NCI-H1105 treated with DMSO at 0.1 percent for 48 hours (cell line): ENCODE results near the gene EMC9.

ENCODE experiments used
- DNase-seq: peaks from one replicate; lab custom pipeline; 2025; lab: John Stamatoyannopoulos, UW

EMC9 gene

GRCh38 chr14:24177041-24177825 lies 35.8 kb upstream of the EMC9 start:
- no peak for DNase-seq

DNA sequence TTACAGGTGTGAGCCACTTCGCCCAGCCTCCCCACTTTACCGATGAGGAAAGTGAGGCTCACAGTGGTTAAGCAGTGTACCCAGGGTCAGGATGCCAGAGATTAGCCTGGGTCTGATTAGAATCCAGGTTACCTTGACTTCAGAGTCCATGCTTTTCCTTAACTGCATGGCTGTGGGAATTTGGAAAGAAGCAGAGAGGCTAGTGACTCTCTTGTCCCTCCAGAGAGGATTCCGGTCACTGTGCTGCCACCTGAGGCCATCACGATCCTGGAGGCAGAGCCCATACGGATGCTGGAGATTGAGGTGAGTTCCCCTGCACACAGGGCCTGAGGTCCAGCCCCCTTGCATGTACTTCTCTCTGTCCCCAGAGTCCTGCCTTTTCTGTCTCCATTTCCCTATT lies 35.2 kb upstream of the EMC9 start:
- no peak for DNase-seq

DNA sequence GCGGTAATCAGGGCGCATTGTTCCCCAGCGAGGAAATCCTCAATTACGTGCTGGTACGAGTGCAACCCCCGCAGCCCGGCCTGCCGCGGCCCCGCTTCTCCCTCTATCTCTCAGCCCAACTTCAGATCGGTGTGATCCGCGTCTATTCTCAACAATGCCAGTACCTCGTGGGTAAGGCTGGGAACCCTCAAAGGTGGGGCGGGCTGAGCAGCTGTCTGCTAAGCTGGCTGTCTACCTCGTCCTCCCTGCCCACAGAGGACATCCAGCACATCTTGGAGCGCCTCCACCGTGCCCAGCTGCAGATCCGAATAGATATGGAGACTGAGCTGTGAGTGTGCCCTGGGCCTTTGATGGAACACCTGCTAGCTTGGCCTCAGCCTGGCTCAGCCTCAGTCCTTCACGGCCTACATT lies 31.5 kb upstream of the EMC9 start:
- DNase-seq = no peak

DNA sequence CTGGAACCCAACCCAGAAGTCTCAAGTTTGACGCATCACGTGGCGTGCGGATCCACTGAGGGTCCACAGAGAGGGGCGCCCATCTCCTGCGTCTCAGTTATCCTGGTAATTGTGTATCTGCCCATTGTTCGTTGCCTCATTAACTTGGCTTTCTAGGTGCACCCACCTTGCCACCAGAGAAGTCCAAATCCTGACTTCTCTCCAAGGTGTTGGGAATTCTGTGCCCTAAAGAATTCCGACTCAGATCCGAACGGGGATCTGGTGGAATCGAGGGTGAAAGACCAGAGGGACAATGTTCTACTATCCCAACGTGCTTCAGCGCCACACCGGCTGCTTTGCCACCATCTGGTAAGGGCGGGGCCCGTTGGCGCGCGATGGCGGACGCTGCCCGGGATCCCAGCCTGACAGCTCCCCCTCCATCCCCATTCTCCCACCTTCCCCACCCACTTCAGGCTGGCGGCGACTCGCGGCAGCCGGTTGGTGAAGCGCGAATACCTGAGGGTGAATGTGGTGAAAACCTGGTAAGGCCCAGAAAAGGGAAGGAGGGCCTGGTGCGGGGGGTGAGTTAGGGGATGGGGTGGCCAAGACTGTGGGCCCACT lies 31.0 kb upstream of the EMC9 start:
- DNase-seq = peak; percentile 28

DNA sequence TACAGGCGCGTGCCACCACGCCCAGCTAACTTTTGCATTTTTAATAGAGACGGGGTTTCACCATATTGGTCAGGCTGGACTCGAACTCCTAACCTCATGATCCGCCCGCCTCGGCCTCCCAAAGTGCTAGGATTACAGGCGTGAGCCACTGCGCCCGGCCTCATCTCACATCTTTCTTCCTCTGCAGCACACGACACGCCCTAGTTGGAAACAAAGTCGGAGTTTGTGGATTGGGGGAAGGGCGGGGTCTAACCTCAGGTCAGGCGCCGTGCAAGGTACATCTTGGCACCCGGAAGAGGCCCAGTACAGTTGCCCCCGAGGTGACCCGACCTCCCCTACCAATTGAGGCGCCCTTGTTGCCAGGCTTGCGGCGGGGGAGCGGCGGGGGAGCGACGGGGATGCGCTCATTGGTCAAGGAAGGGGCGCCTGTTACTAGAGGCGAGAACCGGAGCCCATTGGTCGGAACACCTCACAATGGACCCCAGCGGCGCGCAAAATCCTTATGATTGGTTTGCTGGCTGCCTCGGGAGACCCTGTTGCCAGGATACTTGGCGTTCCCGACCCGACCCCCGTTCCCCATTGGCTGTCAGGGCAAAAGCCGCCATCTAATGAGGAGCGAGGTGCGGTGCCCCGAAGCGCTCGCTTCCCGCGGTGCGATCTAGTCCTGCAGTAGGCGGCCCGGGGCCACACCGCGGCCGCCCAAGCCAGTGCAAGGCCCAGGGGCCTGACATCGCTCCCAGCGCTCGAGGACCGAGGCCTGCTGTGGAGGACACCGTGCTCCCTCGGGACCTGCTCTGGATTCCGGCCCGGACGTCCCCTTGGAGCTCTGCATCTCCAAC lies 30.2 kb upstream of the EMC9 start, which contains the start of gene REC8:
TSS of gene REC8 (plus strand) at position 659 of the 839 bp plus-strand sequence. CDS start 473 bp downstream, outside the sequence.
- DNase-seq = peak; percentile 99

DNA sequence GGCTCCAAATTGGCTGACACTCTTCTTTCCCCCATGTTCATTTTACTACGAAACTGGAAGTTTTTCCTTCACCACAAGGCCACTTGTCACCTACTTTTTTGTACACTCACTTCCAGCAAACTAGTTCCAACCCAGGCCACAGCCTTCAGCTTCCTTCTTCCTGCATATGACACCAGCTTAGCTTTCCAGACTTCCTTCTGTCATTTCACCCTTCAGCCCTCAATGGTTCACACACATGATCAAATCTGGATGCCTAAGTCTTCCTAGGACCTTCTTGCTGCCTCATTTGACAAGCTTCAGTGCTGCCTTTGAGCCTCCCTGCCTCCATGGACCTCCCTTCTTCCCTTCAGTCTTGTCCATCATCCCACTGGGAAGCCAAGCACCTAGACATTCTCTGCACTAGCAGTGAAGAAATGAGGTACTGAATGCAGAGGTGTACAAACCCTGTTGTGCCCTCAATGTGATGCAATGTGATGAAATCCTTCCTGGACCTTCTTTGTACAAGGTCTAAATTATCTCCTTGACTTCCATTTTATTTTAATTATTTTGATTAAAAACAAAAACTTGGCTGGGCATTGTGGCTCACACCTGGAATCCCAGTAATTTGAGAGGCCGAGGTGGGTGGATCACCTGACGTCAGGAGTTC lies 26.2 kb upstream of the EMC9 start:
- DNase-seq = no peak

GRCh38 chr14:24165785-24166184 lies 24.4 kb upstream of the EMC9 start:
- DNase-seq = no peak

DNA sequence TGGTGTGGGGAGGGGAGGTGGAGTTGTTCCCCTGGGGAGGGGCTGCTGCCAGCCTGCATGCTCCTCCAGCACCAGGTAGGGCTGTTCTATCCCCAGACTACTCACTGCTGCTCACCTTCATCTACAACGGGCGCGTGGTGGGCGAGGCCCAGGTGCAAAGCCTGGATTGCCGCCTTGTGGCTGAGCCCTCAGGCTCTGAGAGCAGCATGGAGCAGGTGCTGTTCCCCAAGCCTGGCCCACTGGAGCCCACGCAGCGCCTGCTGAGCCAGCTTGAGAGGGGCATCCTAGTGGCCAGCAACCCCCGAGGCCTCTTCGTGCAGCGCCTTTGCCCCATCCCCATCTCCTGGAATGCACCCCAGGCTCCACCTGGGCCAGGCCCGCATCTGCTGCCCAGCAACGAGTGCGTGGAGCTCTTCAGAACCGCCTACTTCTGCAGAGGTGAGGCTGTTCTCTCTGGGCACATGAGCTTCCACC lies 23.2 kb upstream of the EMC9 start:
- no peak for DNase-seq

DNA sequence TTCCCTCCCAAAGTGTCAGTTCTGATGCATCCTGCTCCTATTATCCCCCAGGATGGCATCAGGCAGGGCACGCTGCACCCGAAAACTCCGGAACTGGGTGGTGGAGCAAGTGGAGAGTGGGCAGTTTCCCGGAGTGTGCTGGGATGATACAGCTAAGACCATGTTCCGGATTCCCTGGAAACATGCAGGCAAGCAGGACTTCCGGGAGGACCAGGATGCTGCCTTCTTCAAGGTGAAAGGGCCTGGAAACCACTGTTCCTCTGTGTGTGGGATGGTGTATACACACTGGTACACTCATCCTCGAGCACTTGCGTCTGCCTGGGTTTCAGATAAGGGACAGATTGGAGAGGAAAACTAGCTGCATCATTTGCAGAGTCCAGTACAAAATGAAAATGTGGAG lies 20.7 kb upstream of the EMC9 start:
- no peak for DNase-seq

DNA sequence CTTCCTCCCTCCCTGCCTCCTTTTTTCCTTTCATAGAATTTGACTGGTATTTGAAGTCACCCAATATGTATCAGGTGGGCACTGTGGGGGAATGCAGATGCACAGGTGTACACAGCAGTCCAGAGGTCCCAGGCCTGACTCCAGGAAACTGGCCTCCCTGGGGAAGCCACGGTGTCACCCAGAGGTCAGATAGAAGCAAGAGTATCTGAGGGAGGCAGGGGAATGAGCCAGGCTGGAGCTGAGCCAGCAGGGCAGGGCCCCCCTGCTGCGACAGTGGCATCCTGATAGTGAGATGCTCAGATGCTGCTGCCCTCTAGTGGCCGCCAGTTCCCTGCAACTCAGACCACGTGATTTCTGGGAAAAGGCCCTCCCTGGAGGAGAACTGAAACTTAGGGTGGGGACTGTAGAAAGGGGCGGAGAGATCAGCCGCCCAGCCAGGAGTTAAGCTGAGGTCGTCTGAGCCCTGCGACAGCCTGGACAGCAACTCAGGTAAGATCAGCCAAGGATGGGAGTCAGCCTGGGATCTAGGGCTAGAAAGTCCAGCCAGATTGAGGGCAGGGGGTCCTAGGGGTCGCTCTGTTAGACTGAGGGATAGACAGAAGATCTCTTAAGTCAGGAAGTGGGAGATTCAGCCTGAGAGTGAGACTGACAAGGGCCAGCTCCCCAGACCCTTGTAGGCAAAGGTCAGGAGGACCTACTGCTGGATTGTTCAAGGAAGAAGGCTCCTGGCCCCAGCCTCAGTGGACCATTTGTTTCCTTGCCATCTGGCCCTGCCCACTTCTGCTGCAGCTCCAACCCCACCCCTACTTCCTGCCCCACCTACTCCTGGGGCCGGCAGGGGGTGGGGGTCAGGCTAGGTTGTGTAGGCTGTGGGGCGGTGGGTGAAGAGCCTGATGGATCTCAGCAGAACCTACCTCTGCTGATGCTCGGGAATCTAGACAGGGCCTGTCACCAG lies 19.7 kb upstream of the EMC9 start, which contains the start of gene IRF9:
TSS of gene IRF9 (plus strand) at position 416 of the 955 bp plus-strand sequence. CDS start 880 bp downstream, outside the sequence.
- peak; percentile 96 for DNase-seq

DNA sequence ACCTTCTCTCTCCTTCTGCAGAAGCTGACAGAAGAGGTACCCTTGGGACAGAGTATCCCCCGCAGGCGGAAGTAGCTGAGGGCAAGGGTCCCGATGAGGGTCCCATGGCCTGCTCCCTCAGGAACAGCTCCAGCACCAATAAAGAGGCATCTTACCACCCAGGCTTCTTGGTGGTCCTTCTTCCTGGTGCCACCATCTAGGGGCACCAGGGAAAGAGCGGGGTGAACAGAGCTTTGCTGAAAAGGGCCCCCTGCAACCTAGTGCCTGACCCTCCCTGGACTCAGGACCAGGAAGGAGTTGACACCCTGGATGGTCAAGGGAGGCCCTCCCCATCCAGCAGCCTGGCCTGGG lies 19.1 kb upstream of the EMC9 start:
- DNase-seq = no peak

- DNase-seq = no peak
Observed at GRCh38 chr14:24159777-24160498, 18.5 kb upstream of the EMC9 start.

- DNase-seq = no peak
Observed at GRCh38 chr14:24157331-24157730, 15.9 kb upstream of the EMC9 start.

DNA sequence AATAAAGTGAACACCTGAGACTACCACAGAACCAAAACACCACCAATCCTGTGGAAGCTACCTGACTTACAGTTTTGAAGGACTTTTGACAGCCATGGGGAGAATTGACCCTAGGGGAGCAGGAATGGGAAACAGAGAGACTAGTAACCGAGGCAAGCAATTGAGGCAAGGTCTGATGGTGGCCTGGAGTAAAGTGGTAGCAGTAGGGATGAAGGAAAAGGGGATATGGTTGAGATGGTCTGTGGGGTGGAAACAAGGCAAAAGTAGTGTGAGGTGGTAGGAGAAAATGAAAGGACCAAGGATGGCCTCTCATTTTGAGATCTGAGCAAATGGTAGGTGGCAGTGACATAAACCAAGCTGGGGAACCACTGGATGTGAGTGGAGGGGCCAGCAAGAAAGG lies 15.4 kb upstream of the EMC9 start:
- DNase-seq = no peak

DNA sequence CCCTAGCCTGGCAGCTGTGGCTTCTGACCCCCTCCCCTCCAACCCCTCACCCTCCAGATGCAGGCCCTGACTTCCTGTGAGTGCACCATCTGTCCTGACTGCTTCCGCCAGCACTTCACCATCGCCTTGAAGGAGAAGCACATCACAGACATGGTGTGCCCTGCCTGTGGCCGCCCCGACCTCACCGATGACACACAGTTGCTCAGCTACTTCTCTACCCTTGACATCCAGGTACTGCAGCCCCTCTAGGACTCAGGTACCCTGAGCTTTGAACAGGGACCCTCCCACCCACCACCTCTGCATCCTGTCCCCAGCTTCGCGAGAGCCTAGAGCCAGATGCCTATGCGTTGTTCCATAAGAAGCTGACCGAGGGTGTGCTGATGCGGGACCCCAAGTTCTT lies 13.7 kb upstream of the EMC9 start:
- no peak for DNase-seq

DNA sequence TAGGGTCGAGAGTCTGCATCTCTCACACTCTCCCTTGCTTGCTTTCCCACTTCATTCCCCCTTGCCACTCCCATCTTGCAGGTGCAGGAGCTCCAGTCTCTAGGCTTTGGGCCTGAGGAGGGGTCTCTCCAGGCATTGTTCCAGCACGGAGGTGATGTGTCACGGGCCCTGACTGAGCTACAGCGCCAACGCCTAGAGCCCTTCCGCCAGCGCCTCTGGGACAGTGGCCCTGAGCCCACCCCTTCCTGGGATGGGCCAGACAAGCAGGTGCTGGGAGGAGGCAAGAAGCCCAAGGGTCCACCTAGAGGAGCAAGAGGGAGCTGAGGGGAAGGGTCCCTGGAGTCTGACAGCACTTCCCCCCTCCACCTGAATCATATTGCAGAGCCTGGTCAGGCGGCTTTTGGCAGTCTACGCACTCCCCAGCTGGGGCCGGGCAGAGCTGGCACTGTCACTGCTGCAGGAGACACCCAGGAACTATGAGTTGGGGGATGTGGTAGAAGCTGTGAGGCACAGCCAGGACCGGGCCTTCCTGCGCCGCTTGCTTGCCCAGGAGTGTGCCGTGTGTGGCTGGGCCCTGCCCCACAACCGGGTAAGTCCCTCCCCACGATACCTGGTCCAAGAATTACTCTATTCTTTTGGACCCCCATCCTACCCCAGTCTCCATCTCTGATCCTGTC lies 10.2 kb upstream of the EMC9 start:
- DNase-seq = no peak

- DNase-seq = no peak
Observed at GRCh38 chr14:24150993-24151392, 9.6 kb upstream of the EMC9 start.

DNA sequence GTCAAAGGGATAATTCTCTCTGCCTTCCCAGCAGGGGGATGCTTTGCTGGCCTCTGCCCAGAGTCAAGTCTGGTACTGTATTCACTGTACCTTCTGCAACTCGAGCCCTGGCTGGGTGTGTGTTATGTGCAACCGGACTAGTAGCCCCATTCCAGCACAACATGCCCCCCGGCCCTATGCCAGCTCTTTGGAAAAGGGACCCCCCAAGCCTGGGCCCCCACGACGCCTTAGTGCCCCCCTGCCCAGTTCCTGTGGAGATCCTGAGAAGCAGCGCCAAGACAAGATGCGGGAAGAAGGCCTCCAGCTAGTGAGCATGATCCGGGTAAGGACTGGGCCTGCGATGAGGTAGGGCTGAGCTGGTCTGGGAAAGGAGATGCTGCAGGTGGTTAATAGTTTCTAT lies 9.2 kb upstream of the EMC9 start:
- no peak for DNase-seq

DNA sequence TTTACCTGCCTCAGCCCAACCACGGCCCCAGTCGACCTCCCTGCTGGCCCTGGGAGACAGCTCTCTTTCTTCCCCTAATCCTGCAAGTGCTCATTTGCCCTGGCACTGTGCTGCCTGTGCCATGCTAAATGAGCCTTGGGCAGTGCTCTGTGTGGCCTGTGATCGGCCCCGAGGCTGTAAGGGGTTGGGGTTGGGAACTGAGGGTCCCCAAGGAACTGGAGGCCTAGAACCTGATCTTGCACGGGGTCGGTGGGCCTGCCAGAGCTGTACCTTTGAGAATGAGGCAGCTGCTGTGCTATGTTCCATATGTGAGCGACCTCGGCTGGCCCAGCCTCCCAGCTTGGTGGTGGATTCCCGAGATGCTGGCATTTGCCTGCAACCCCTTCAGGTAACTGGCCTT lies 8.7 kb upstream of the EMC9 start:
- no peak for DNase-seq
